ENCODE results near the gene PDE4B.

PDE4B gene

GRCh38 chr1:65792669-65793358 is at the start of gene PDE4B:
TSS of gene PDE4B (plus strand) at chr1:65792895.
- peak in 2 of 14 donors; percentile 4 to 63 for DNase-seq

DNA sequence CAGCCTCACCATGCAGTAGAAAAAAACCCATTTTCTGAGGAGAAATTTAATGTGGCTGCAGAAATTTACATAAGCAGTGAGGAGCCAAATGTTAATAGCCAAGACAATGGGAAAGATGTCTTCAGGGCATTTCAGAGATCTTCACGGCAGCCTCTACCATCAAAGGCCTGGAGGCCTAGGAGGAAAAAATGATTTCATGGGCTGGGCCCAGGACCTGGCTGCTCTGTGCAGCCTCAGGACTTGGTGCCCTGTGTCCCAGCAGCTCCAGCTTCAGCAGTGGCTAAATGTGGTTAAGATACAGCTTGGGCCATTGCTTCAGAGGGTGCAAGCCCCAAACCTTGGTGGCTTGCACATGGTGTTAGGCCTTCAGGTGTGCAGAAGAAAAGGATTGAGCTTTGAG is 48.0 kb upstream of the PDE4B start:
- no peak for DNase-seq

DNA sequence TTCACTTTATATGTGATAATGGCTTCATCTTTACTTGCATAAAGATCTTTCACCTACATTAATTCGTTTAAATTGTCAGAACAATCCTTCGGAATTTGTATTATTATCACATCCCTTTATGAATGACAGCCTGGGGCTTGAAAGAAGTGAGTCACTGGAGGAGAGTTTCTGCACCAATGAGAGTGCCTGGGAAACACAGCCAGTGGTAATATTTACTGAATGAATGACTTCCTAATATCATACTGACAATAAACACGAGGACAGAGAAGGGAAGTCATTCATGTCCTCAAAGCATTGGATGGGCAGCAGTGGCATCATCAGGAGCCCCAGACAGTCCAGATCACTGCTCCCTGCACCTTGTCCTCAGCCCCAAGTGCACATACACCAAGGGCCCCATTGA is 40.7 kb upstream of the PDE4B start:
- no peak for DNase-seq

GRCh38 chr1:65756616-65757015 is 36.1 kb upstream of the PDE4B start:
- DNase-seq = no peak

- DNase-seq = no peak
Observed at GRCh38 chr1:65757531-65757930, 35.2 kb upstream of the PDE4B start.

DNA sequence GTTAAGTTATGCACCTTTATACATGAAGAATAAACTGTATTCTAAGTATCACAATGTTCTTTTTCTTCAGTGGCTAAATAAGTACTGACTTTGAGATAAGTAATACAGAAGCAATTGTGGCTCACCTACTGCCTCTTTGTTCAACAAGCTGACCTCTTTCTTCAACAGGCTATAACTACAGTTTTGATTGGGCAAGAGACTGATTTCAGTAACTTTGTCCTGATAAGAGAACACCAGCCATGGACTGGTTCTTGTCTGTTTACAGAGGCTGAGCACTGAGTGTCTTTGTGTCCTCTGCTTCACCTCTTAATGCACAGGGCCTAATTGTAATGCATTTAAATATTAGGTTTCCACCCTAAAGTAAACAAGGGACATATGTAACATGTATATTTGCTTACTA is 34.6 kb upstream of the PDE4B start:
- no peak for DNase-seq

- no peak for DNase-seq
Observed at GRCh38 chr1:65759516-65759915, 33.2 kb upstream of the PDE4B start.

DNA sequence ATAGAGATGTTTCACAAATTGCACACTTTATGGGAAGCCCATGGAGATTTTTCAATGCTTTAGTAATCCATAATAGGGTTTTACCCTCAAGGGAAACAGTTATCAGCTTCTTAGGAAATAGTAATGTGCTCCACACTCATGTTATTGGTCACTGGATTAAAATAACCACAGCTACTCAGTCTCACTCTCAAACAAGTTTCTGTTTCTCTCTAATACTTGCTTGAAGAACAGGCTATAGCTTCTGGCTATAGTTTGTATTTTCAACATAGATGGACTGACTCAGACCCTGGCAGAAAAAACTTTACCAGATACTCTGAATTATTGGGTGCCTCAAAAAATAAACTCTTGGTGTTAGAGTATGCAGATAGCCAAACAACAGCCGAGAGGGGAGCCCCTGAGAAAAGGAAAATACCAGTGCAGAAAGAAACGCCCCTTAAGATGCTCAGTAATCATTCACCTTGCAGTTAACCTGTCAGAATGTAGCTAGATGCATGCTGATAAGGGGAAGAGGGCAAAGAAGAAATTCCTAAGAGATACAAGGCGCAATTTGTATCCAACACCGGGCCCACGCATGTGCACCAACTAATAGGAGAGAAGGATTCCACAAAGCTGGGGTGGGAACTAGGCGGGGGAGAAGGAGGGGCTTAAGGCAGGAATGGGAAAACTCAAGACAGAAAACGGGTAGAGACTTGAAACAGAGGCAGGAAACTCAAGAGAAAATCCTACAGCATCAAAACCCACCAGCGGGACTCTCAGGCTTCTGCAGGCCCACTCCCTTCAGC is 30.4 kb upstream of the PDE4B start:
- DNase-seq = no peak

DNA sequence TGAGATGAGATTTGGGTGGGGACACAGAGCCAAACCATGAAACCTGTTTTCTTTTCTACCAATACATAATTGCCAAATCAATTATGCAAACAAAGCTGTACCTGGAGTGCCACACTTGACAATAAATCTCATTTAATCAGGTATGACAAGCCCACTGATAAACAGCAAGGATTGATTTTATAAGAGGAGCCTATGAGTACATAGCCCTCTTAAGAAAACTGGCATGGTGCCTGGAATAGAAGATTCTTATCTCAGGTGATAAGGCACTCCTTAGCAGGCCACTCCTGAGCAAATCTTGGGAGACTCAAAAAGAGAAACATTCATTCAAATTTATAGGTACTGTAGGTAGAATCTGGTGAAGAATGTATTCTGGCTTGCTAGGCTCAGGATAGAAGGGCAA is 28.6 kb upstream of the PDE4B start:
- DNase-seq = no peak

- no peak for DNase-seq
Observed at GRCh38 chr1:65765631-65766030, 27.1 kb upstream of the PDE4B start.

DNA sequence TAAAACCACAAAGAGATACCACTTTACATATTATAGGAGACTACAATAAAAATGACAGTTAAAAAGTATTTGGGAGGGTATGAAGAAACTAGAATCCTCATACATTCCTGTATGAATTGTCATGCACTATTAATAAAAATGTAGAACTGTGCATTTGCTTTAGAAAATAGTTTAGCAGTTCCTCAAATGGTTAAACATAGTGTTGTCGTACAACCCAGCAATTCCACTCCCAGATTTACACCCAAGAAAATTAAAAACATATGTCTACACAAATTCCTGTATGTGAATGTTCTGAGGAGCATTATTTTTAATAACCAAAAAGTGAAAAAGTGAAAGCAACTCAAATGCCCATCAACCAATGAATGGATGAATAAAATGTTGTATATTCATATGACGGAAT is 23.1 kb upstream of the PDE4B start:
- DNase-seq = no peak

GRCh38 chr1:65772607-65773006 is 20.1 kb upstream of the PDE4B start:
- no peak for DNase-seq

GRCh38 chr1:65773391-65774123 is 19.1 kb upstream of the PDE4B start:
- no peak for DNase-seq

DNA sequence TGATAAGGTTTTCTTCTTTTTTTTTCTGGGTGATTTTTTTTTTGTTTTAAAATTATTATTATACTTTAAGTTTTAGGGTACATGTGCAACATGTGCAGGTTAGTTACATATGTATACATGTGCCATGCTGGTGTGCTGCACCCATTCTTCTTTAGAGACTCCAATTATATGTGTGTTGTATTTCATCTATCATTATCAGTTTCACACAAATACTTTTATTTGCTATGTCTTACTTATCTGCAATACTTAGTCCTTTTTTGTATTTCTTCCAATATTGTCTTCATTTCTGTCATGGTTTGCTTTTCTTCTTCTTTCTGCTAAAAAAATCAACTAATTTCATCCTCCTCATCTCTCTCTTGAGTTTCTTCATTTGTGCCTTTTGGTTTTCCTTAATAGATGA is 3.9 kb upstream of the PDE4B start:
- DNase-seq = no peak

DNA sequence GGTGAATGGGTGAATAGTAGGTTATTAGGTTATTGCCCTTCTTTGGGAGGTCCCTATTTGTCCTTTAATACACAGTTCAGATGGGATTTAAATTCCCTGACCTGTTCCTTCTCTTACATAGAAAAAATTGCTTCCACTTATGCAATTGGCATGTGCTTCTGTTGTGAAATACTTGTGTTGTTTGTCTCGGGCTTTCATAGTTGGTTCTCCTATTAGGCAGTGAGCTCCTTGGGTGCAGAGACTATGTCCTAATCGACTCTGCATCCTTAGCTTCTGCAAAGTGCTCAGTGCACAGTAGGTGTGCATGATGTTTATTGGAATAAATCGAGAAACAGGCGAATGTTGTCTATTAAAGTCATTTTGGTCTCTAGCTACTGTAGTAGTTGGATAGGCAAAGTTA is 1.3 kb upstream of the PDE4B start:
- DNase-seq = no peak

GRCh38 chr1:65791801-65792668 is 660 bp upstream of the PDE4B start:
- peak in 2 of 14 donors; percentile 0 to 61 for DNase-seq

DNA sequence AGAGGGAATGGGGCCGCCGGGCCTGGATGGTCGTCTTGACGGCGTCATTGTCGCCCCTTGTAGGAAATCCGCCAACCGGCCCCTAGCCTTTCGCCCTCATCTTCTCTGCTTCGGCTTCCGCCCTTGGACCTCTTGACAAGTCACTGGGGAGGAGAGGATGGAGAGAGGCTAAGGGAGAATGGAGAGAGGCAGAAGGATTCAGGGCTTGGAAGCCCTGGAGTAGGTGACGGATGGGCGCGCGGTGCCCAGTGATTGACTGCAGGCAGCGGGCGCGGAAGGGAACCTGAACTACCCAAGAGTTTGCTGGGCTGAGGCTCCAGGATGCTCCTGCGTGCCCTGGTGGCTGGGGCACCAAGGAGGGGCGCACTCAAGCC is 651 bp downstream of the PDE4B start:
- DNase-seq = peak in 1 of 14 donors; percentile 25

DNA sequence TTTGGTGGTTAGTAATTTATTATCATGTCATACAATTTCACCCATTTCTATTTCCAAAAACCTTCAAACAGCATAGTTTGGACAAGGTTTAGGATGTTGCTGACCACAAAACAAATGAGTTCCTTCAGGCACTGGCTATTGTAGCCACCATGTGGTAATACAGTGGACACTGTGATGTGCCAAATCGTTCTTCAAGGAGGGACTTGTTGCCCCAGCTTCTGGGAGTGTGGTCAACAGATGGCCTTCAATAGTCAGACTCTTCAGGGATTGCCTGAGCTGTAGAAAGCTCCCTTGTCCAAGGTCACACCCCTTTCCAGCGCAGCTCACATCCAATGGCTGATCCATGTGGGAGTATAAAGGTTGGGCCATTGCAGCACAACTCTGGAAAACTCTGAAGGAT is 2.6 kb downstream of the PDE4B start:
- peak in 1 of 14 donors; percentile 8 for DNase-seq

DNA sequence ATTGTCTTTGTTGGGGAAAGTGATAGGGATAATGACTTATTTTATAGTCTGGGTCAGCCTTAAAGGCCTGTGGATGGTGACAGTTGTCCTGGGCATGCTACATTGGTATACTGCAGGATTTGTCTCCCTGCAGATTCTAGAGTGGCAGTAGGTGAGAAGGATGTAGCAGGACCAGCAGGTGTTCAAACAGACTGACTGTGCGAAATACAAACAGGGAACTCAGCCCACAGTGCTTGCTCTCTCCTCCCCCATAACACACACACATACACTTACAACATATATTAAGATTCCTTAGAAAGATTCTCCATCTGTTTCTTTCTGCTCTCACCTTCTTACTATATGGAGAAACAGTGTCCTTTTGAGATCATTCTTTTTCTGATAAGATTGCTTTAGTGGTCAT is 6.9 kb downstream of the PDE4B start:
- no peak for DNase-seq

- no peak for DNase-seq
Observed at GRCh38 chr1:65804584-65804983, 11.9 kb downstream of the PDE4B start.

GRCh38 chr1:65812065-65812464 is 19.4 kb downstream of the PDE4B start:
- peak in 6 of 14 donors; percentile 10 to 71 (median 20) for DNase-seq

- peak in 7 of 14 donors; percentile 1 to 98 (median 23) for DNase-seq
Observed at GRCh38 chr1:65813956-65814355, 21.3 kb downstream of the PDE4B start.

Measured in C1 segment of cervical spinal cord (tissue), 14 donors.